Skeletal muscle tissue (tissue), 4 donors: Measurements from ENCODE around the gene ADH7. TPM values are rescaled to one million over a fixed set of nuclear protein-coding genes. Genes with fewer than 3 reads are reported as not detected.
"Not testable (repeated sequence)": the region's sequence is repeated elsewhere in the genome, so short reads cannot be mapped to it uniquely, and the experiment has no call there.

ENCODE experiments used
- H3K27ac ChIP-seq: one replicate; pipeline ENCODE4 v1.7.0; 2013; ENCODE audit warnings: mild to moderate bottlenecking, low read depth, low read length, inconsistent platforms
- H3K27me3 ChIP-seq, 3 donors: one replicate each; pipeline ENCODE4 v1.7.0; 2013; ENCODE audit warnings: low read length in 3 of 3; ENCODE audit not compliant: control insufficient read depth in 3 of 3, insufficient read depth in 3 of 3
- H3K36me3 ChIP-seq, 3 donors: one replicate each; pipeline ENCODE4 v1.7.0; 2013; ENCODE audit warnings: low read length in 3 of 3; ENCODE audit not compliant: control insufficient read depth in 3 of 3, insufficient read depth in 3 of 3
- H3K4me1 ChIP-seq, 3 donors: one replicate each; pipeline ENCODE4 v1.7.0; 2013; ENCODE audit warnings: low read length in 3 of 3, mild to moderate bottlenecking in 3 of 3; ENCODE audit not compliant: control insufficient read depth in 3 of 3, insufficient read depth in 3 of 3
- H3K4me3 ChIP-seq, 3 donors: one replicate each; pipeline ENCODE4 v1.7.0; 2013; ENCODE audit warnings: low read length in 3 of 3
- H3K9ac ChIP-seq, 3 donors: one replicate each; pipeline ENCODE4 v1.7.0; 2013; ENCODE audit warnings: low read length in 3 of 3, mild to moderate bottlenecking in 3 of 3, moderate library complexity in 2 of 3, low read depth in 1 of 3
- H3K9me3 ChIP-seq, 3 donors: one replicate each; pipeline ENCODE4 v1.7.0; 2013; ENCODE audit warnings: low read length in 3 of 3; ENCODE audit not compliant: control insufficient read depth in 3 of 3
- total RNA-seq: library from RNA; depleted of rRNA; stranded (reverse); fragments of >200 nt; gene quantifications from one replicate; pipeline ENCODE4 v1.2.3, GENCODE V29; 2014
- donor health status: Osteomylitis.

The ADH7 gene
- total RNA-seq, 1 donor from 2014 or later = not detected

DNA sequence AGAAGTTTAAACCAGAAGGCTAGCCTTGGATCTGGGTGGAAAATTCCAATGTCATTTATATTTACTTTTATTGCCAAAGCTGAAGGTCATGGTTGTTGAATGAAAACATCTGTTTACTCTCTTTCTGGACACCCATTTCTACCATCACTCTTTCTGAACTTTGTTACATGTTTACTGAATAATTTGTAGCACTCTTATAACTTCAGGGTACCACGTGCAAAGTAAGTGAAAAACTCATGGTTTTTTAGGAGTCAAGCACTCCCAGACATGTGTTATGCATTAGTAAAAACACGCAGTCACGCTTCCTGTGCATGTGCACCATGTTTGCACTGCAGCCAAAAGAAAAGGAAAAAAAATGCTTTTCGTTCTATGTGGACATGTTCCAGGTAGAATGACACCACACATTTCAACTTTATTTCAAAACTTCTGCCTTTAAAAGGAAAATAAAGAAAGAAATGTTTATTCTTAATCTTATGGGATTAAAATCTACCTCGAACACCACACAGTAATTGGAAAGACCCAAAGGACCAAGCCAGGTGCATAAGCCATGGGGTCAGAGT is 51.2 kb downstream of the ADH7 start:
- Histone ChIP-seq H3K9me3 (peaks cover 0 to 2% (median 0%) of the 10 kb centered on the region in 3 donors), H3K27me3 (no peaks in the 10 kb centered on the region), H3K27ac (peak overlapping the region; percentile 56), H3K9ac (no peak overlapping the region), H3K4me1 (no peaks in the 10 kb centered on the region), H3K36me3 (no peaks in the 10 kb centered on the region), H3K4me3 (no peak overlapping the region)

DNA sequence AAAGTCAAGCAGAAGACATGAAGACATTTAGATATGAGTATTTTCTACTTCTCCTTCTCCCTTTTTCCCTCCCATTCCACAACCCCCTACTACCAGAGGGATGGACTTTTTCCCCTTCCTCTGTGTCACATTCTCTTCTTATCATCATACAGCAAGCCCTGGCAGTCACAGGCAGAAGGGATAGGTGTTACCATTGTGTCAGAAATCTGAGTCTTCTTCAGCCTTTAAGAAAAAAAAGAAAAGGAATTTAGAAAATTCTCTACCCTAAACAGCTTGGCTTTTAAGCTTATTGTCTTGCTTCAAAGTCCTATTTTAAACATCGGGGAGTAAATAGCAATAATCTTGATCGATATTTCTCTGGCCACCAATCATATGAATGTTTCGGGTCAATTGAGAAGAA is 51.7 kb downstream of the ADH7 start:
- H3K9ac ChIP-seq = no peak overlapping the region
- no peaks in the 10 kb centered on the region for H3K4me1 ChIP-seq
- H3K36me3 ChIP-seq = no peaks in the 10 kb centered on the region
- H3K4me3 ChIP-seq = no peak overlapping the region
- H3K27me3 ChIP-seq = no peaks in the 10 kb centered on the region
- peaks cover 0 to 2% (median 0%) of the 10 kb centered on the region in 3 donors for H3K9me3 ChIP-seq
- H3K27ac ChIP-seq = peak overlapping the region; percentile 56

DNA sequence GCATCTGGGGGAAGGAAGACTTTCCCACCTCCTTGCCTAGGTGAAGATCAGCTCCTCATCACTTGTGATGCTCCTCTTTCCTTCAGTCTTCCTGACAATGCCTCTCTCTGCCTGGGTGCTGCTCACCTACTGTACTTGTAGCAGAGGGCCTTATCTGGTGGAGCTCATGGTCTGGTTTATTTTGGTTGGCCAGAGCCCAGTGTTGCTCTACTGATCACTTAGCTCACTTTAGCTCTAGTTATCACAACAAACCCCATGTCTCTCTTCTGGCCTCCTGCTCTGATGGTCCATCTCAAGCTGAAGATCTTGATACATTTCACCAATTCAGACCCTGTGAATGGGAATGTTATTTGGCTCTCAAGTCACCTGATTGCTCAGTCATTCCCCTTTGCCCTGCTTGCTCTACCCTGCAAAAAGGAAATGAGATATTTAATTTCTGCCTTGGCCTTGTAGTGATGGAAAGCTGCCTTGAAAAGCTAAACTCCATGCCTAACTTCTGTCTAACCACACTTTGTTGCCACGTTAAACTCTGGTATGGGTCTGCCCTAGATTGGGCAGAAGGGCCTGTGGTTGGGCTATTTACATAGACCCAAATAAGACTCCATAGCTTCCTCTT is 52.3 kb downstream of the ADH7 start:
- H3K27me3 ChIP-seq = no peaks in the 10 kb centered on the region
- no peaks in the 10 kb centered on the region for H3K9me3 ChIP-seq
- H3K36me3 ChIP-seq = no peaks in the 10 kb centered on the region
- H3K4me1 ChIP-seq = no peaks in the 10 kb centered on the region
- no peak overlapping the region for H3K9ac ChIP-seq
- H3K4me3 ChIP-seq = no peak overlapping the region
- H3K27ac ChIP-seq = peak overlapping the region; percentile 56

DNA sequence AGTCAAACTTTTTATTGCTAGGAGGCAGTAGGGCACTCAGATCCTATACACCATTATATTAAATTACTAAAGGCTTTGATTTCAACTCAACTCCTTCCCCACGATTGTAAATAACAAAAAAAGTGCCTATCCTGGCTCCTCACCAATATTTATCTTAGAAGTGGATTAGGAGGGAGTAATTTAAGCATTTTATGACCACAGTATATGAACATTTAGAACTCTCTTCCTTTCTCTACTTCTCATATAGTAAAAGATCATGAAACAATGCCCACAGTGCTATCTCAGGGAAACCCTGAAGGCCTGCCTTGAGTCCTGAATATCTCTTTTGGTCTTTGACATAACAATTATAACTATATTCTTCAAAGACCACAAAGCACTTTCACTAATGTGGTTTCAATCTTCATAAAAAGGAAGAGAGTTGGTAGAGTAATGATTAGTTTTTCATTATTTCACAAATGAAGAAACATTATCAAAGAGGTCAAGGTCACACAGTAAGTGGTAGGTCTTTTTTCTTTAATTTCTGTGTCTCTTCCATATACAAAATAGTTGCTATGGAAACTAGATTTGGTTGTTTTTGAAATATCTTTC is 53.5 kb downstream of the ADH7 start:
- no peaks in the 10 kb centered on the region for H3K9me3 ChIP-seq
- no peak overlapping the region for H3K9ac ChIP-seq
- no peaks in the 10 kb centered on the region for H3K27me3 ChIP-seq
- no peaks in the 10 kb centered on the region for H3K36me3 ChIP-seq
- H3K4me3 ChIP-seq = no peak overlapping the region
- no peaks in the 10 kb centered on the region for H3K4me1 ChIP-seq
- H3K27ac ChIP-seq = no peak overlapping the region

DNA sequence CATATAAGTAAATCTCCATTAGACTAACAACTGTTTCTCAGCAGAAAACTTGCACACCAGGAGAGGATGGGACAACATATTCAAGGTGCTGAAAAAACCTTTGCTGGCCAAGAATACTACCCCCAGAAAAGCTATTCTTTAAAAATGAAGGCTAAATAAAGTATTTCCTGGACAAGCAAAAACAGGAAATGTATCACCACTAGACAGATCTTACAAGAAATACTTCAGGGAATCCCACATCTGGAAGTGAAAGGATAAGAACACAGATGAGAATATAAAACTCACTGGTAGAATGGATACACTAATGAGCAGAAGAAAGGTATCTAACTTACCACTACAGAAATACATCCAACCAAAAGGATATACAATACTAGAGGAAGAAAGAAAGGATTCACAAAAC is 55.6 kb downstream of the ADH7 start:
- Histone ChIP-seq H3K4me1 (no peaks in the 10 kb centered on the region), H3K27ac (no peak overlapping the region), H3K27me3 (no peaks in the 10 kb centered on the region), H3K9ac (no peak overlapping the region), H3K4me3 (no peak overlapping the region), H3K9me3 (no peaks in the 10 kb centered on the region), H3K36me3 (no peaks in the 10 kb centered on the region)

DNA sequence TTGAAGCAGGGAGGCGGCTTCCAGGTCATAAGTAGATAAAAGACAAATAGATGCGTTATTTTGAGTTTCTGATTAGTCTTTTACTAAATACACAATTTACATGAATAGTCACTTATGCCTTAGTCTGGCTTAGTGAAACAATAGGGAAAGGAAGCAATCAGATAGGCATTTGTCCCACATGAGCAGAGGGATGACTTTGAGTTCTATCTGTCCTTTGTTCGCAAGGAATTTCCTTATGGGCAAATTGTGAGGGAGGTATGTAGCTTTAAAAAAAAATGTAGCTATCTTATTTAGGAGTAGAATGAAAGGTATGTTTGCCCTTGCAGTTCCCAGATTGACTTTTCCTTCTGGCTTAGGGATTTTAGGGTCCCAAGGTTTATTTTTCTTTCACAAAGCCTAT is 56.3 kb downstream of the ADH7 start:
- Histone ChIP-seq H3K27ac (no peak overlapping the region), H3K4me1 (no peaks in the 10 kb centered on the region), H3K9ac (no peak overlapping the region), H3K36me3 (no peaks in the 10 kb centered on the region), H3K9me3 (no peaks in the 10 kb centered on the region), H3K27me3 (no peaks in the 10 kb centered on the region), H3K4me3 (no peak overlapping the region)

DNA sequence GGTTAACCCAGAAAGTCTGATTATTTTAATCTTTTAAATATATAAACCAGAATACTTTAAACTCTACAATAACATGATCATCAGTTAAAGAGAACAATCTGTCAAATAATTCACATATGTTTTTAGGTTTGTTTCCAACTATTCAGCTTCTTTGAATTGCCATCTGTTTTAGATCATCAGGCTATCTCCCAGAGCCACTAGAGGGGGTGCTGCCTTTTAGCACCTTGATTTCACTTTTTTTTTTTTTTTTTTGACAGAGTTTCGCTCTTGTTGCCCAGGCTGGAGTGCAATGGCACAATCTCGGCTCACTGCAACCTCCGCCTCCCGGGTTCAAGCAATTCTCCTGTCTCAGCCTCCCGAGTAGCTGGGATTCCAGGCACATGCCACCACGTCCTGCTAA is 57.8 kb downstream of the ADH7 start:
- not testable (repeated sequence) for H3K9ac ChIP-seq

DNA sequence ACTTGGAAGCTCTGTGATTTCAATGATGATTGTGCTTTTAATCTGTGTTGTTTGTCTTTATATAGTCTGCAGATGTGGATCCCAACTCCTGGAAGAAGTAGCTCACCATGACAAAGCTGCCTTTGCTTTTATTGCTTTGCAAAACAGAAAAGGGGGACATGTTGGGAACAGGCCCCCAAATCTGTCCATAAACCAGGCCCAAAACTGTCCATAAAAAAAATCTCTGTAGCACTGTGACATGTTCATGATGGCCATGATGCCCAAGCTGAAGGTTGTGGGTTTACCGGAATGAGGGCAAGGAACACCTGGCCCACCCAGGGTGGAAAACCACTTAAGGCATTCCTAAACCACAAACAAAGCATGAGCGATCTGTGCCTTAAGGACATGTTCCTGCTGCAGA is 62.7 kb downstream of the ADH7 start:
- H3K9ac ChIP-seq, H3K36me3 ChIP-seq, H3K9me3 ChIP-seq, H3K4me1 ChIP-seq, H3K27ac ChIP-seq, H3K4me3 ChIP-seq, H3K27me3 ChIP-seq: not testable (repeated sequence)

More for the DNA sequence above, 57.8 kb downstream of the ADH7 start:
- not testable (repeated sequence) for H3K27ac ChIP-seq, H3K9me3 ChIP-seq, H3K27me3 ChIP-seq, H3K4me1 ChIP-seq, H3K36me3 ChIP-seq, H3K4me3 ChIP-seq

DNA sequence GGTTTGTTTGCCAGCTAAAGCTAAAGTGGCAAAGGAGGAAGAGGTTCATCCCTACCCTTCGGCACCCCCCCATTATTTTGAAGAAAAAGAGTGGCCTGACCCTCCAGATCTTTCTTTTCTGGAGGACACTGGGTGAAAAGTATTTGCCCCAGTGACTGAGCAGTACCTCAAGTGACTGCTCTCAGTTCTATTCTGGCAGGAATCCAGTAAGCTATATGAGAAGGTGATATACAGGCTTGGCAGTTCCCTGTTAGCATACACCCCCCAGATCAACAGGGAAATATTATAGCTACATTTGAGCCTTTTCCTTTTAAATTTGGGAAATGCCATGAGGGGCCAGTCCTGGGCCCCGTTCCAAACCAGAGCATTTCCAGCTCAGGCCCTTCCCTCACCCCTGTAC is 67.3 kb downstream of the ADH7 start:
- not testable (repeated sequence) for H3K4me3 ChIP-seq, H3K36me3 ChIP-seq, H3K4me1 ChIP-seq, H3K27ac ChIP-seq, H3K9ac ChIP-seq, H3K27me3 ChIP-seq, H3K9me3 ChIP-seq

DNA sequence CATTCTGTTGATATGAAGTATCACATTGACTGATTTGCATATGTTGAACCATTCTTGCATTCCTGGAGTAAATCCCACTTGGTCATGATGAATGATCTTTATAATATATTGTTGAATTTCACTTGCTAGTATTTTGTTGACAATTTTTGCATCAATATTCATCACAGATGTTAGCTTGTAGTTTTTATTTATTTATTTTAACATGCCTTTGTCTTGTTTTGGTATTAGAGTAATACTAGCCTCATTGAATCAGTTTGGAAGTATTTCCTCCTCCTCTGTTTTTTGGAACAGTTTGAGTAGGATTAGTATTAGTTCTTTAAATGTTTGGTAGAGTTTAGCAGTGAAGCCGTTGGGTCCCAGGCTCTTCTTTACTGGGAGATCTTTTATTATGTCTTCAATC is 68.7 kb downstream of the ADH7 start:
- no peak overlapping the region for H3K27ac ChIP-seq
- no peak overlapping the region for H3K4me3 ChIP-seq
- H3K27me3 ChIP-seq = no peaks in the 10 kb centered on the region
- no peaks in the 10 kb centered on the region for H3K9me3 ChIP-seq
- H3K4me1 ChIP-seq = no peaks in the 10 kb centered on the region
- no peaks in the 10 kb centered on the region for H3K36me3 ChIP-seq
- H3K9ac ChIP-seq = no peak overlapping the region
